HCT116 (cell line): ENCODE data around the gene ANGPTL4. TPM values are rescaled to one million over a fixed set of nuclear protein-coding genes. Genes with fewer than 3 reads are reported as not detected.

Experiments
- ATAC-seq: fragments of 200-7000 bp; cut with Tn5 transposase; 2 replicates; pipeline ENCODE4 v1.9.1; 2020; ENCODE audit warnings: mild to moderate bottlenecking, moderate library complexity
- BruUV-seq: library from RNA; stranded (reverse); fragments of 400-500 nt; replicated peaks from 2 replicates; lab custom pipeline; 2021; lab: Mats Ljungman, UMichigan
- CTCF ChIA-PET: fragments of 300-600 bp; sonication (Branson Sonifier 250); formaldehyde crosslinking; loops from one replicate; lab custom pipeline; 2021; ENCODE audit warnings: antibody characterized with exemption; lab: Charles Lee
- POLR2A ChIA-PET: fragments of 300-600, 350-600 bp; sonication (Branson Sonifier 250); formaldehyde crosslinking; loops from one replicate; lab custom pipeline; 2021; ENCODE audit warnings: antibody characterized with exemption; lab: Charles Lee
- RAD21 ChIA-PET, 2 experiments: fragments of 300-600 bp; sonication (Branson Sonifier 250); formaldehyde crosslinking; loops; one replicate each; lab custom pipeline; 2023; ENCODE audit warnings: low total read pairs in 2 of 2; ENCODE audit not compliant: uncharacterized antibody in 2 of 2, unreplicated experiment in 2 of 2, low non-redundant PET in 1 of 2; lab: Charles Lee
- DNase-seq: peaks from one replicate; pipeline ENCODE4 v3.0.0-alpha.2; 2010; ENCODE audit warnings: low read depth, low spot score
- H2AFZ ChIP-seq: fragments of 200-600 bp; shearing (Covaris generic), sonication (generic); 2 replicates; pipeline ENCODE4 v1.6.1; 2017; ENCODE audit warnings: low read depth, mixed run types, mixed read lengths, antibody characterized with exemption, low read length; ENCODE audit not compliant: poor library complexity, severe bottlenecking
- H3K27ac ChIP-seq: 2 replicates; pipeline ENCODE4 v1.5.1; 2012; ENCODE audit warnings: low read depth, low read length
- H3K27me3 ChIP-seq: fragments of 200-600 bp; sonication (generic); 2 replicates; pipeline ENCODE4 v1.6.1; 2016; ENCODE audit warnings: mixed run types, low read length, mixed read lengths; ENCODE audit not compliant: insufficient read depth
- H3K36me3 ChIP-seq, 2 experiments: fragments of 200-500 bp in 1 of 2; fragments of 200-600 bp in 1 of 2; sonication (Bioruptor generic) in 1 of 2; sonication (generic) in 1 of 2; 2 replicates each; pipeline versions ENCODE4 v1.5.1 to v1.6.1; 2014 to 2016; ENCODE audit warnings: low read length in 2 of 2, inconsistent platforms in 1 of 2, mixed read lengths in 1 of 2, mixed run types in 1 of 2; ENCODE audit not compliant: insufficient read depth in 2 of 2, control insufficient read depth in 1 of 2
- H3K4me1 ChIP-seq, 2 experiments: fragments of 200-600 bp in 1 of 2; sonication (generic) in 1 of 2; 2 replicates each; pipeline versions ENCODE4 v1.5.1 to v1.6.1; 2012 to 2017; ENCODE audit warnings: low read length in 2 of 2, inconsistent platforms in 1 of 2, mild to moderate bottlenecking in 1 of 2, mixed read lengths in 1 of 2, mixed run types in 1 of 2, moderate library complexity in 1 of 2; ENCODE audit not compliant: insufficient read depth in 2 of 2, control insufficient read depth in 1 of 2
- H3K4me2 ChIP-seq: fragments of 200-600 bp; sonication (generic); 2 replicates; pipeline ENCODE4 v1.6.1; 2017; ENCODE audit warnings: mixed run types, low read length, mixed read lengths
- H3K4me3 ChIP-seq, 2 experiments: fragments of 200-600 bp in 1 of 2; sonication (generic) in 1 of 2; replicated peaks in 1 of 2; 2 replicates each; pipeline ENCODE4 v1.5.1; 2011 to 2016; ENCODE audit warnings: low read length in 2 of 2, control low read depth in 1 of 2, low read depth in 1 of 2, mild to moderate bottlenecking in 1 of 2, mixed read lengths in 1 of 2, mixed run types in 1 of 2
- H3K79me2 ChIP-seq: fragments of 200-600 bp; sonication (generic); 2 replicates; pipeline ENCODE4 v1.6.1; 2017; ENCODE audit warnings: mild to moderate bottlenecking, mixed run types, low read length, moderate library complexity, mixed read lengths; ENCODE audit not compliant: insufficient read depth
- H3K9ac ChIP-seq: fragments of 200-600 bp; sonication (generic); 2 replicates; pipeline ENCODE4 v1.6.1; 2016; ENCODE audit warnings: low read length, mixed read lengths
- H3K9me2 ChIP-seq: fragments of 200-600 bp; sonication (generic), shearing (Covaris generic); 2 replicates; pipeline ENCODE4 v1.6.1; 2017; ENCODE audit warnings: mixed run types, mild to moderate bottlenecking, moderate library complexity; ENCODE audit not compliant: insufficient read depth
- H3K9me3 ChIP-seq, 2 experiments: fragments of 200-500 bp in 1 of 2; fragments of 200-600 bp in 1 of 2; sonication (Bioruptor generic) in 1 of 2; sonication (generic) in 1 of 2; 2 replicates each; pipeline ENCODE4 v1.6.1; 2014 to 2017; ENCODE audit warnings: low read length in 2 of 2, mixed read lengths in 2 of 2, inconsistent platforms in 1 of 2, low read depth in 1 of 2, mild to moderate bottlenecking in 1 of 2, mixed run types in 1 of 2, moderate library complexity in 1 of 2; ENCODE audit not compliant: control insufficient read depth in 1 of 2, insufficient read depth in 1 of 2
- H4K20me1 ChIP-seq: fragments of 200-600 bp; sonication (generic), shearing (Covaris generic); 2 replicates; pipeline ENCODE4 v1.6.1; 2017; ENCODE audit warnings: mixed run types, mild to moderate bottlenecking, moderate library complexity; ENCODE audit not compliant: insufficient read depth
- CTCF ChIP-seq, 3 experiments: fragments of 200-600 bp in 1 of 3; sonication (generic) in 1 of 3; IDR thresholded peaks in 2 of 3; conservative IDR thresholded peaks in 1 of 3; 2 replicates each; pipeline ENCODE4 v1.5.1; 2012 to 2017; ENCODE audit warnings: low read depth in 2 of 3, low read length in 2 of 3, antibody characterized with exemption in 1 of 3, borderline replicate concordance in 1 of 3, control low read depth in 1 of 3, mild to moderate bottlenecking in 1 of 3, mixed read lengths in 1 of 3, mixed run types in 1 of 3, moderate library complexity in 1 of 3; ENCODE audit not compliant: insufficient read depth in 1 of 3
- EGR1 ChIP-seq: IDR thresholded peaks from 2 replicates; pipeline ENCODE4 v1.6.1; 2012; ENCODE audit warnings: low read depth
- POLR2A ChIP-seq: IDR thresholded peaks from 2 replicates; pipeline ENCODE4 v1.7.0; 2011; ENCODE audit warnings: borderline replicate concordance; ENCODE audit not compliant: insufficient read depth, insufficient read length; ENCODE audit errors: extremely low read depth
- POLR2AphosphoS5 ChIP-seq: IDR thresholded peaks from 2 replicates; pipeline ENCODE4 v1.6.1; 2011; ENCODE audit warnings: mild to moderate bottlenecking, low read depth, low read length, moderate library complexity
- SRF ChIP-seq: IDR thresholded peaks from 2 replicates; pipeline ENCODE4 v1.6.1; 2012; ENCODE audit warnings: low read depth
- YY1 ChIP-seq: IDR thresholded peaks from 2 replicates; pipeline ENCODE4 v1.6.1; 2011; ENCODE audit warnings: low read length, low read depth, moderate library complexity, mild to moderate bottlenecking; ENCODE audit not compliant: insufficient replicate concordance; ENCODE audit errors: extremely low read depth
- ZFX ChIP-seq: fragments of 450-650 bp; IDR thresholded peaks from 2 replicates; pipeline ENCODE4 v1.6.1; 2017
- intact Hi-C: fragments of 100-400 bp; cut with micrococcal nuclease; formaldehyde crosslinking; loops from 2 replicates; pipeline ENCODE4 v1.10.0; 2022
- total RNA-seq: library from RNA; stranded (reverse); gene quantifications from one replicate; pipeline ENCODE4 v1.2.1, GENCODE V29; 2021; ENCODE audit not compliant: unreplicated experiment
- TF ChIP-seq, protein P1 (sequence below): IDR thresholded peaks from 2 replicates; pipeline ENCODE4 v1.6.1; 2012

Gene ANGPTL4
- total RNA-seq, 1 experiment from 2014 or later: 54.8 TPM

GRCh38 chr19:8338835-8339234 lies 25.1 kb upstream of the ANGPTL4 start:
- ChIA-PET CTCF (no interaction called here), POLR2A (no interaction called here)
- Histone ChIP-seq H3K9me2 (no peaks in the 10 kb centered on the region), H3K9me3 (no peaks in the 10 kb centered on the region), H3K4me1 (peaks cover 19 to 40% of the 10 kb centered on the region in 2 experiments), H3K4me2 (no peak overlapping the region), H3K27me3 (no peaks in the 10 kb centered on the region), H3K27ac (no peak overlapping the region), H3K4me3 (no peak overlapping the region), H3K79me2 (peaks cover 6% of the 10 kb centered on the region), H3K36me3 (no peaks in the 10 kb centered on the region), H2AFZ (no peak overlapping the region)
- no peak for ATAC-seq
- no TSS peak for BruUV-seq
- intact Hi-C loops: loop anchor here (10.0 kb wide), 1 partner anchor 184 kb away; no protein-coding TSS in a partner anchor
- TF ChIP-seq YY1 (no peak), POLR2AphosphoS5 (no peak), CTCF (IDR thresholded peaks at IDR 0.05 in 2 of 3, conservative IDR thresholded peaks at IDR 0.05 in 1 of 3; ENCODE audit: borderline replicate concordance in 1 of 3, insufficient read depth in 1 of 3, low read depth in 2 of 3, low read length in 2 of 3) (no peak), POLR2A (no peak), EGR1 (no peak), ZFX (no peak), SRF (no peak)
- TF ChIP-seq, protein P1, sequence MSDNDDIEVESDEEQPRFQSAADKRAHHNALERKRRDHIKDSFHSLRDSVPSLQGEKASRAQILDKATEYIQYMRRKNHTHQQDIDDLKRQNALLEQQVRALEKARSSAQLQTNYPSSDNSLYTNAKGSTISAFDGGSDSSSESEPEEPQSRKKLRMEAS: no peak
- TF ChIP-seq, all 23 proteins: peak for 0
- RAD21 ChIA-PET: no interaction called here
- Histone ChIP-seq H4K20me1 (no peaks in the 10 kb centered on the region), H3K9ac (no peak overlapping the region)
- DNase-seq: no peak
